Panc1 (cell line): ENCODE results near the gene NDUFB8. TPM values are rescaled to one million over a fixed set of nuclear protein-coding genes. Genes with fewer than 3 reads are reported as not detected.

ENCODE experiments used
- ATAC-seq: fragments of 200-7000 bp; cut with Tn5 transposase; 2 replicates; pipeline ENCODE4 v1.9.1; 2020; ENCODE audit warnings: mild to moderate bottlenecking, moderate library complexity
- BruUV-seq: library from RNA; stranded (reverse); fragments of 400-500 nt; replicated peaks from 2 replicates; lab custom pipeline; 2021; lab: Mats Ljungman, UMichigan
- CTCF ChIA-PET: fragments of 300-600 bp; sonication (Branson Sonifier 250); formaldehyde crosslinking; loops from one replicate; lab custom pipeline; 2022; ENCODE audit warnings: antibody characterized with exemption; lab: Charles Lee
- POLR2A ChIA-PET: fragments of 300-600 bp; sonication (Branson Sonifier 250); formaldehyde crosslinking; loops from one replicate; lab custom pipeline; 2022; ENCODE audit warnings: antibody characterized with exemption; lab: Charles Lee
- DNase-seq: peaks from one replicate; pipeline ENCODE4 v3.0.0-alpha.2; 2010; ENCODE audit warnings: low read depth, low spot score
- H3K27ac ChIP-seq: 2 replicates; pipeline ENCODE4 v1.5.1; 2011; ENCODE audit warnings: mild to moderate bottlenecking, low read length, inconsistent platforms
- H3K27me3 ChIP-seq: fragments of 200-500 bp; sonication (Bioruptor generic); 2 replicates; pipeline ENCODE4 v1.6.0; 2014; ENCODE audit warnings: low read length, inconsistent platforms; ENCODE audit not compliant: control insufficient read depth, insufficient read depth
- H3K36me3 ChIP-seq: fragments of 200-500 bp; sonication (Bioruptor generic); 2 replicates; pipeline ENCODE4 v1.5.1; 2014; ENCODE audit warnings: inconsistent platforms, mild to moderate bottlenecking, low read length, moderate library complexity; ENCODE audit not compliant: control insufficient read depth, insufficient read depth
- H3K4me1 ChIP-seq: 2 replicates; pipeline ENCODE4 v1.5.1; 2011; ENCODE audit warnings: inconsistent platforms, mild to moderate bottlenecking, low read length, moderate library complexity; ENCODE audit not compliant: control insufficient read depth, insufficient read depth
- H3K4me3 ChIP-seq, 2 experiments: 2 replicates each; pipeline ENCODE4 v1.5.1; 2011 to 2012; ENCODE audit warnings: low read depth in 2 of 2, low read length in 2 of 2, mild to moderate bottlenecking in 2 of 2, inconsistent platforms in 1 of 2, moderate library complexity in 1 of 2
- H3K9me3 ChIP-seq: fragments of 200-500 bp; sonication (Bioruptor generic); 2 replicates; pipeline ENCODE4 v1.5.1; 2014; ENCODE audit warnings: low read depth, mild to moderate bottlenecking, inconsistent platforms, low read length, moderate library complexity; ENCODE audit not compliant: control insufficient read depth, insufficient read depth
- CTCF ChIP-seq: fragments of 450-650 bp; IDR thresholded peaks from 2 replicates; pipeline ENCODE4 v1.5.1; 2017; ENCODE audit warnings: mild to moderate bottlenecking
- POLR2AphosphoS5 ChIP-seq: IDR thresholded peaks from 2 replicates; pipeline ENCODE4 v1.6.1; 2012; ENCODE audit warnings: mild to moderate bottlenecking, low read depth, low read length, moderate library complexity
- REST ChIP-seq, 2 experiments: IDR thresholded peaks; 2 replicates each; pipeline ENCODE4 v1.6.1; 2011 to 2012; ENCODE audit warnings: low read depth in 2 of 2, control low read depth in 1 of 2, low read length in 1 of 2, mild to moderate bottlenecking in 1 of 2, moderate library complexity in 1 of 2; ENCODE audit not compliant: insufficient read depth in 1 of 2
- SIN3A ChIP-seq: IDR thresholded peaks from 2 replicates; pipeline ENCODE4 v1.6.1; 2012; ENCODE audit warnings: low read depth, mild to moderate bottlenecking, low read length, moderate library complexity, borderline replicate concordance; ENCODE audit not compliant: insufficient read depth
- TCF7L2 ChIP-seq: IDR thresholded peaks from 2 replicates; pipeline ENCODE4 v1.6.1; 2011; ENCODE audit warnings: mild to moderate bottlenecking, low read depth, low read length, inconsistent platforms
- in situ Hi-C: cut with HindIII; loops from 2 replicates; pipeline ENCODE4 v1.10.0; 2016; ENCODE audit warnings: low sequenced_read_pairs, low pct_unique_long_range_greater_than_20kb
- intact Hi-C: fragments of 100-400 bp; cut with micrococcal nuclease; formaldehyde crosslinking; loops from one replicate; pipeline ENCODE4 v1.10.0; 2022; ENCODE audit not compliant: unreplicated experiment
- total RNA-seq: library from RNA; stranded (reverse); gene quantifications from one replicate; pipeline ENCODE4 v1.2.1, GENCODE V29; 2021; ENCODE audit not compliant: unreplicated experiment

Gene NDUFB8
- total RNA-seq, 1 experiment from 2014 or later = 242 TPM

- BruUV-seq = no TSS peak
- ChIA-PET CTCF (interaction anchor here (0.6 to 1.0 kb wide), 2 partner anchors 11 to 334 kb away, joined by 3 to 4 read pairs; no protein-coding TSS in a partner anchor), POLR2A (interaction anchor here (0.7 to 1.0 kb wide), 2 partner anchors 18 to 27 kb away, joined by 3 to 7 read pairs; partner anchors contain the start of gene HIF1AN)
- H3K4me3 ChIP-seq = no peak overlapping the region
- no peak for TF ChIP-seq TCF7L2
- no peak for TF ChIP-seq REST (IDR thresholded peaks at IDR 0.05; ENCODE audit: insufficient read depth in 1 of 2, low read depth in 2 of 2, low read length in 1 of 2)
- no peak for TF ChIP-seq POLR2AphosphoS5
- TF ChIP-seq SIN3A = no peak
- no peak for TF ChIP-seq CTCF
- in situ Hi-C loops (no loop called here), intact Hi-C loops (no loop called here)
- peaks cover 3% of the 10 kb centered on the region; the same call in 1 of the 2 replicates for H3K36me3 ChIP-seq
- no peaks in the 10 kb centered on the region for H3K9me3 ChIP-seq
- no peaks in the 10 kb centered on the region for H3K27me3 ChIP-seq
- H3K27ac ChIP-seq = no peak overlapping the region
- no peak for DNase-seq
- ATAC-seq = no peak
- no peaks in the 10 kb centered on the region for H3K4me1 ChIP-seq
Observed at GRCh38 chr10:100553929-100554328, 24.3 kb upstream of the NDUFB8 start.

GRCh38 chr10:100551738-100552137 is 22.1 kb upstream of the NDUFB8 start:
- Histone ChIP-seq H3K36me3 (peaks cover 13% of the 10 kb centered on the region; the same call in 1 of the 2 replicates), H3K27me3 (no peaks in the 10 kb centered on the region), H3K9me3 (no peaks in the 10 kb centered on the region), H3K4me3 (no peak overlapping the region), H3K27ac (no peak overlapping the region), H3K4me1 (no peaks in the 10 kb centered on the region)
- ChIA-PET POLR2A (no interaction called here), CTCF (no interaction called here)
- intact Hi-C loops = no loop called here
- no peak for TF ChIP-seq TCF7L2
- TF ChIP-seq POLR2AphosphoS5 = no peak
- no peak for TF ChIP-seq CTCF
- TF ChIP-seq SIN3A = no peak
- TF ChIP-seq REST (IDR thresholded peaks at IDR 0.05; ENCODE audit: insufficient read depth in 1 of 2, low read depth in 2 of 2, low read length in 1 of 2) = no peak
- in situ Hi-C loops = no loop called here
- no peak for DNase-seq
- no TSS peak for BruUV-seq
- ATAC-seq = no peak
